NCI-H1092 treated with DMSO at 0.1 percent for 48 hours (cell line): ENCODE data around the gene FAM107B.
A peak's percentile ranks its signal among the peaks of the same experiment; 100 is the strongest.
"Not testable (repeated sequence)": the region's sequence is repeated elsewhere in the genome, so short reads cannot be mapped to it uniquely, and the experiment has no call there.

ENCODE experiments used
- DNase-seq: peaks from one replicate; lab custom pipeline; 2025; lab: John Stamatoyannopoulos, UW

FAM107B gene

GRCh38 chr10:14664345-14664744 is 110.4 kb downstream of the FAM107B start:
- no peak for DNase-seq

DNA sequence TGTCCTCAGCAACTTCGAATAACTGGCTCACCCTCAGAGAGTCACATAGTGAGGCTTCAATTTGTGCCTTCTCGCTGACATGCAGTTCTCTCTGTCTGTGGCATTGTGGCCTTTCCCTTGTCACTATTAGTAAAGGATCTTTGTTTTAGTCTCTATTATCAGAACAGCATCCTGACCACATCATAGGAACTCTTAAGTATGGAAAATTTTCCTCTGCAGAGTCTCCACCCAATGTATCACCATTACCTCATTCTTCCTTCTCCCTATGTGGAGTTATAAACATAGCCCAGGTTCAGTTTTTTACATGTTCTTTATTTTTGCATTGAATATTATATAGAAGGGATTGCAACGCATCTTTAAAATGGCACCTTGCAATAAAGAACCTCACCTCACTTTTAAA is 112.9 kb downstream of the FAM107B start:
- no peak for DNase-seq

DNA sequence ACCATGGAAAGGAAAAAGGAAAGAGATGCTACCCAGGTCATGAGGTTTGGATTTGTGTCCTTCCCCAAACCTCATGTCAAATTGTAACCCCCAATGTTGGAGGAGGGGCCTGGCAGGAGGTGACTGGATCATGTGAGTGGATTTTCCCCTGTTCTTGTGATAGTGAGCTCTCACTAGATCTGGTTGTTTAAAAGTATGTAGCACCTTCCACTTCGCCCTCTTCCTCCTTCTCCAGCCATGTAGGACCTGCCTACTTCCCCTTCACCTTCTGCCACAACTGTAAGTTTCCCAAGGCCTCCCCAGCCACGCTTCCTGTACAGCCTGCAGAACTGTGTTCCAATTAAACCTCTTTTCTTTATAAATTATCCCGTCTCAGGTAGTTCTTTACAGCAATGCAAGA is 113.9 kb downstream of the FAM107B start:
- DNase-seq = no peak

DNA sequence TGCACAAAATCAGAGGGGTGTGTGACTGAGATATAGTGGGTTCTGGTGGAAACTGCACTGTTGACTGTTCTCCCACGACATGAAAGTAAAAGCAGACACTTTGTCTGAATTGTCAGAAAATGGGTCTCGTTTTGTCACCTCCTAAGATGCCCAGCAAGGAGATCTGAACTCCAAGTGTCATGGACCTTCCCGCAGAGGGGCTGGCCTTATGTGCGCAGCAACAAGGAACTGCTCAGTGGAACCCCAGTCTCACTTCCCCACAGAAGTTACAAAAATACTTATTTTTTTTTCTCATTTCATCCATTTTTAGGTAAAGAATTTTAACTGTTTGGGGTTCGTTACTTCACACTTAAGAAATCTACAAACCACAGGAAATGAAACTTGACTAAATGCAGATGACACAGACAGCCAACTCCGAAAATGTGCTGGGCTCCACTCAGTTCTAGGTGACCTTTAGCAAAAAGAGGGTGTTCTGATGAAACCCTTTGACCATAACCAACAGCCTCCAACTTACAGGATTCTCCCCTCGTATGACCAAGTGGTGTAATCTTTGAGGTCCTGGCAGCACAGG is 115.0 kb downstream of the FAM107B start:
- no peak for DNase-seq

- DNase-seq = not testable (repeated sequence)
These were observed 115.6 kb downstream of the FAM107B start for GRCh38 chr10:14659137-14659536.

GRCh38 chr10:14658331-14659127 is 116.2 kb downstream of the FAM107B start:
- DNase-seq = no peak

- DNase-seq = no peak
These were observed 118.5 kb downstream of the FAM107B start for GRCh38 chr10:14656052-14656730.

GRCh38 chr10:14654821-14655382 is 119.8 kb downstream of the FAM107B start:
- DNase-seq = no peak

- no peak for DNase-seq
These were observed 121.2 kb downstream of the FAM107B start for GRCh38 chr10:14653271-14654161.

GRCh38 chr10:14652816-14653215 is 121.9 kb downstream of the FAM107B start:
- DNase-seq = no peak

GRCh38 chr10:14652067-14652466 is 122.6 kb downstream of the FAM107B start:
- no peak for DNase-seq

DNA sequence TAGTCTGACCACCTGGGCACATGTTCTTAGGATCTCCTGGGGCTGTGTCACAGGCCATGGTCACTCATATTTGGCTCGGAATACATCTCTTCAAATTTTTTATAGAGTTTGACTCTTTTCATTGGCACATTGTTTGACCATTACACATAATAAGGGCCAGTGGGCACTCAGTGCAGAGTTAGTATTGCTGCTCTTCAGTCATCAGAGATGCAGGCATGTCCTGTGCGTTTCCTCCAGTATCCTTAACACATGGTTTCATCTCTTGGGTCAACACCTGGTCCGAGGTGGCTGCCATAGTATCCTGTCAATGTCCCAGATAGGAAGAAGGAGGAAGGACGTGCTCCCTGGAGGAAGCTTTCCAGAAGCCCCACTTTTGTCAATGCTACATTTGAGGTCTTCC is 125.0 kb downstream of the FAM107B start:
- DNase-seq = no peak

GRCh38 chr10:14648946-14649345 is 125.8 kb downstream of the FAM107B start:
- DNase-seq = no peak

- DNase-seq = peak; percentile 96
These were observed 126.5 kb downstream of the FAM107B start for GRCh38 chr10:14648005-14648765.

DNA sequence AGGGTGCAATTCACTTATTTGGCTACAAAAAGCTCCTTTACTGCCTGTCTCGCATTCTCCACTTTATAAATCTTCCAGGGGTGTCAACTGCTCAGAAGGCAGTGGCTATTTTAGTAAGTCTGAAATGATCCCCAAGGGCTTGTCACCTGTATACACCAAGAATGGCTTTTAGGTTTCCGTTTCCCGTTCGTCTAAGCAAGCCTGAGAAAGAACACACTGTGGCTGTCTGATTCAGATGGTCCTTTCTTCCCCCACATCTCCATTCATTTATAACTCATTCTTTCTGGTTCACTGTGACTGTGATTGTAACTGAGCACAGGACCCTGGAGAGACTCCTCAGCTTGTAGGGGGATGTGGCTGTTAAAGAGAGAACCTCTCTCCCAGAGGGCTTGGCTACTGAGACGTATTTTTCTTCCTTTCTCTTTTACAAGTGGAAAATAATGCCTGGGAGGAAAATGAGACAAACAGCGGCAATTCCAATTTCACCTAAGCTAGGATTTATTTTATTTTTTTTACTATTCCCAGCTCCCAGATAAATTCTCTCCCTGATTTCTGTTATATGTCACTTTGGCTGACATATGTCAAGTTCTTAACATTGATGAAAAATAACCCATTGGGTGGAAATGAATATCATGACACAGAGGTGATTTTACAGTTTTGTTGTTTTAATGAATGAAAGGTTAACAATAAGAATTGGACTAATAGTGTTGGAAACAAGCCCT is 129.3 kb downstream of the FAM107B start:
- no peak for DNase-seq

DNA sequence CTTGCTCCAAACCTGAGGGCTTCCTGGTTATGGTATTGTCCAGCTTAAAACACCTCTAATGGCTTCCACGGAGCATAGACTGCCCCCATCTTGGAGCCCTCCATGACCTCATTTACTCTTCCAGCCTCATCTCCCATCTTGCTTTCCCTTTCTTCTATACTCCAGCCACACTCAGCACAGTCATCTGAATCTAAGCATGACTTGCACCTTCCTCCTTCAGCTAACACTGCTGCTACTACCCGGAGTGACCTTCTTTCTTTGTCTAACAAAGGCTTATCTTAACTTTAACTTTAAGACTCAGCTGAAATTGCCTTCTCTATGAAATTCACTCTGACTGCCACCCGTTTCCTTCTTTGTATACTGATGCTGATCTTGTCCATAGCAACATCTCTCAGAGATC is 135.1 kb downstream of the FAM107B start:
- no peak for DNase-seq

DNA sequence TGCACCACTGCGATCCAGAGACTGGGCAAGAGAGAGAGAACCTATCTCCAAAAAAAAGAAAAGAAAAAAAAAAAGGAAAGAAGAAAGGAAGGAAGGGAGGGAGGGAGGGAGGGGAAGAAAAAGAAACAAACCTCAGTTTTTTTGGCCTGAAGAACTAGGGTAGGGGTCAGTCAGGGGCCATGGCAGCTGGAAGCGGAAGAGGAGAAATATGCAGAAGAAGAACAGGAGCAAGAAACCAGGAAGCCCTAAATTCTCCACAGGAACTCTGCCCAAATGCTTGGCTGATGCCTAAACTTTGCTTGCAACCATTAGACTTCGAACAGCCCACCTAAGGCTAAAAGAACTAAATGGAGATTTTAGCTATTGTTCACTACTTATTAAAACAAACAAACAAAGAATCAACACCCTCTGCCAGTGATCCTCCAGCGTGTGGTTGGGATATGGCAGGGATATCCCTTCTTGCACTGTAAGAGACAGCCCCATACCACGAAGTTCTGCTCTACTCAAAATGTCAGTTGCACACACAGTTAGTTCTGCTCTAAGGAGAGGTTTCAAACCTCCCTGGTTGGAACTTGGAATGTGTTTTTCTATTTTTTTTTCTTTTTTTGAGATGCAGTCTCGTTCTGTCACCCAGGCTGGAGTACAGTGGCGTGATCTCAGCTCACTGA is 139.5 kb downstream of the FAM107B start:
- no peak for DNase-seq

GRCh38 chr10:14634572-14634971 is 140.1 kb downstream of the FAM107B start:
- not testable (repeated sequence) for DNase-seq

- DNase-seq = peak; percentile 68
These were observed 148.8 kb downstream of the FAM107B start for GRCh38 chr10:14625765-14626525.
